Stimulated activated effector memory CD8-positive, alpha-beta T cell treated with anti-CD3 and anti-CD28 coated beads, Interleukin-12 subunit alpha, Interleukin-12 subunit beta, amount 100 ng/mL, for 72 hours (primary cell): ENCODE results near the gene PANX3.
"Not testable (repeated sequence)": the region's sequence is repeated elsewhere in the genome, so short reads cannot be mapped to it uniquely, and the experiment has no call there.

Source experiments
- ATAC-seq: fragments of 150-1000 bp; cut with Tn5 transposase; 2 replicates; pipeline ENCODE4 v1.10.0; 2021
- DNase-seq, 2 donors: peaks; one replicate each; pipeline ENCODE4 v3.0.0; 2021 to 2022; ENCODE audit warnings: low spot score in 2 of 2
- H3K27ac Mint-ChIP-seq: one replicate; pipeline ENCODE4 v1.8.0; 2022; ENCODE audit warnings: mild to moderate bottlenecking, mixed read lengths
- H3K36me3 Mint-ChIP-seq: one replicate; pipeline ENCODE4 v1.8.0; 2022; ENCODE audit warnings: mild to moderate bottlenecking, mixed read lengths
- H3K4me1 Mint-ChIP-seq: one replicate; pipeline ENCODE4 v1.8.0; 2022; ENCODE audit warnings: mixed read lengths
- H3K4me3 Mint-ChIP-seq: one replicate; pipeline ENCODE4 v1.8.0; 2022; ENCODE audit warnings: mild to moderate bottlenecking, mixed read lengths
- H3K9me3 Mint-ChIP-seq: one replicate; pipeline ENCODE4 v1.8.0; 2022; ENCODE audit warnings: mixed read lengths

The PANX3 gene

GRCh38 chr11:124602193-124602592, 9.0 kb upstream of the PANX3 start:
- no peaks in the 10 kb centered on the region for H3K9me3 Mint-ChIP-seq
- no peak overlapping the region for H3K27ac Mint-ChIP-seq
- ATAC-seq: peak; percentile 75
- H3K4me3 Mint-ChIP-seq: no peak overlapping the region
- no peak for DNase-seq
- H3K36me3 Mint-ChIP-seq: no peaks in the 10 kb centered on the region
- H3K4me1 Mint-ChIP-seq: no peaks in the 10 kb centered on the region

GRCh38 chr11:124602723-124603122, 8.5 kb upstream of the PANX3 start:
- not testable (repeated sequence) for H3K4me1 Mint-ChIP-seq, DNase-seq, ATAC-seq, H3K9me3 Mint-ChIP-seq, H3K4me3 Mint-ChIP-seq, H3K36me3 Mint-ChIP-seq, H3K27ac Mint-ChIP-seq

- H3K4me1 Mint-ChIP-seq: no peaks in the 10 kb centered on the region
- H3K4me3 Mint-ChIP-seq: no peak overlapping the region
- no peak overlapping the region for H3K27ac Mint-ChIP-seq
- ATAC-seq (no peak), DNase-seq (no peak)
- H3K9me3 Mint-ChIP-seq: no peaks in the 10 kb centered on the region
- no peaks in the 10 kb centered on the region for H3K36me3 Mint-ChIP-seq
Observed at GRCh38 chr11:124605719-124606118, 5.5 kb upstream of the PANX3 start.

GRCh38 chr11:124608147-124608546, 3.1 kb upstream of the PANX3 start:
- no peak for DNase-seq
- Mint-ChIP-seq H3K4me3 (no peak overlapping the region), H3K27ac (no peak overlapping the region), H3K36me3 (no peaks in the 10 kb centered on the region), H3K4me1 (no peaks in the 10 kb centered on the region), H3K9me3 (no peaks in the 10 kb centered on the region)
- ATAC-seq: no peak

GRCh38 chr11:124610295-124610694, 933 bp upstream of the PANX3 start:
- no peak overlapping the region for H3K4me3 Mint-ChIP-seq
- no peaks in the 10 kb centered on the region for H3K4me1 Mint-ChIP-seq
- no peaks in the 10 kb centered on the region for H3K36me3 Mint-ChIP-seq
- DNase-seq: no peak
- H3K27ac Mint-ChIP-seq: no peak overlapping the region
- no peaks in the 10 kb centered on the region for H3K9me3 Mint-ChIP-seq
- no peak for ATAC-seq

GRCh38 chr11:124612045-124612444, 817 bp downstream of the PANX3 start:
- H3K4me3 Mint-ChIP-seq: no peak overlapping the region
- ATAC-seq: peak; percentile 77
- no peak overlapping the region for H3K27ac Mint-ChIP-seq
- no peaks in the 10 kb centered on the region for H3K9me3 Mint-ChIP-seq
- DNase-seq: no peak
- H3K36me3 Mint-ChIP-seq: no peaks in the 10 kb centered on the region
- no peaks in the 10 kb centered on the region for H3K4me1 Mint-ChIP-seq

GRCh38 chr11:124612567-124613246, 1.5 kb downstream of the PANX3 start:
- H3K4me1 Mint-ChIP-seq: no peaks in the 10 kb centered on the region
- DNase-seq (no peak), ATAC-seq (peak; percentile 22)
- H3K9me3 Mint-ChIP-seq: no peaks in the 10 kb centered on the region
- H3K36me3 Mint-ChIP-seq: no peaks in the 10 kb centered on the region
- no peak overlapping the region for H3K27ac Mint-ChIP-seq
- H3K4me3 Mint-ChIP-seq: no peak overlapping the region

GRCh38 chr11:124618863-124619262, 7.6 kb downstream of the PANX3 start:
- Mint-ChIP-seq H3K9me3 (no peaks in the 10 kb centered on the region), H3K36me3 (peaks cover 8% of the 10 kb centered on the region), H3K4me3 (no peak overlapping the region), H3K4me1 (peaks cover 5% of the 10 kb centered on the region), H3K27ac (no peak overlapping the region)
- DNase-seq (no peak), ATAC-seq (no peak)

GRCh38 chr11:124622531-124623451, 11.6 kb downstream of the PANX3 start, which contains the start of gene TBRG1:
TSS of gene TBRG1 (plus strand) at chr11:124622864. CDS start at chr11:124623084, 220 bp downstream.
- H3K4me3 Mint-ChIP-seq: peak within 1 kb of the TSS; percentile 95

GRCh38 chr11:124623861-124624525, 12.8 kb downstream of the PANX3 start:
- ATAC-seq: no peak
- no peak for DNase-seq
- H3K4me1 Mint-ChIP-seq: peaks cover 22% of the 10 kb centered on the region
- peaks cover 55% of the 10 kb centered on the region for H3K36me3 Mint-ChIP-seq
- no peaks in the 10 kb centered on the region for H3K9me3 Mint-ChIP-seq
- H3K4me3 Mint-ChIP-seq: peak overlapping the region; percentile 95
- H3K27ac Mint-ChIP-seq: peak overlapping the region; percentile 98

More at GRCh38 chr11:124622531-124623451, 11.6 kb downstream of the PANX3 start, which contains the start of gene TBRG1:
- Mint-ChIP-seq H3K27ac (peak within 1 kb of the TSS; percentile 98), H3K9me3 (no peaks in the 10 kb centered on the region), H3K4me1 (peaks cover 22% of the 10 kb centered on the region), H3K36me3 (peaks cover 44% of the 10 kb centered on the region)
- ATAC-seq (peak; percentile 97), DNase-seq (peak; percentile 57 to 87)

GRCh38 chr11:124625504-124626168, 14.4 kb downstream of the PANX3 start:
- Mint-ChIP-seq H3K4me1 (peaks cover 22% of the 10 kb centered on the region), H3K9me3 (no peaks in the 10 kb centered on the region), H3K27ac (no peak overlapping the region), H3K36me3 (peaks cover 71% of the 10 kb centered on the region), H3K4me3 (no peak overlapping the region)
- no peak for DNase-seq
- ATAC-seq: no peak

GRCh38 chr11:124627546-124627945, 16.3 kb downstream of the PANX3 start:
- ATAC-seq: no peak
- peaks cover 22% of the 10 kb centered on the region for H3K4me1 Mint-ChIP-seq
- no peak overlapping the region for H3K27ac Mint-ChIP-seq
- no peaks in the 10 kb centered on the region for H3K9me3 Mint-ChIP-seq
- H3K4me3 Mint-ChIP-seq: no peak overlapping the region
- no peak for DNase-seq
- H3K36me3 Mint-ChIP-seq: peaks cover 88% of the 10 kb centered on the region

- ATAC-seq (no peak), DNase-seq (no peak)
- Mint-ChIP-seq H3K4me1 (peaks cover 13% of the 10 kb centered on the region), H3K9me3 (no peaks in the 10 kb centered on the region), H3K4me3 (no peak overlapping the region), H3K27ac (no peak overlapping the region), H3K36me3 (peaks cover 98% of the 10 kb centered on the region)
Observed at GRCh38 chr11:124629961-124630360, 18.7 kb downstream of the PANX3 start.

- Mint-ChIP-seq H3K27ac (no peak overlapping the region), H3K36me3 (peaks cover 88% of the 10 kb centered on the region), H3K4me3 (no peak overlapping the region), H3K4me1 (no peaks in the 10 kb centered on the region), H3K9me3 (no peaks in the 10 kb centered on the region)
- ATAC-seq (no peak), DNase-seq (no peak)
Observed at GRCh38 chr11:124633355-124633754, 22.1 kb downstream of the PANX3 start.

- H3K36me3 Mint-ChIP-seq: peaks cover 63% of the 10 kb centered on the region
- no peak overlapping the region for H3K4me3 Mint-ChIP-seq
- ATAC-seq (no peak), DNase-seq (no peak)
- H3K27ac Mint-ChIP-seq: peak overlapping the region; percentile 4
- H3K4me1 Mint-ChIP-seq: no peaks in the 10 kb centered on the region
- no peaks in the 10 kb centered on the region for H3K9me3 Mint-ChIP-seq
Observed at GRCh38 chr11:124635932-124636331, 24.7 kb downstream of the PANX3 start.
